Liver (tissue), 3 donors: ENCODE measurements around the gene LARGE1.

Experiments
- ATF3 ChIP-seq: IDR thresholded peaks from 2 replicates; pipeline ENCODE4 v1.6.1; 2016; ENCODE audit warnings: antibody characterized with exemption
- CTCF ChIP-seq: fragments of 150-350 bp; IDR thresholded peaks from 2 replicates; pipeline ENCODE4 v1.5.1; 2017; ENCODE audit warnings: improper control_type of control experiment, low read depth, low read length; ENCODE audit not compliant: missing input control
- EGR1 ChIP-seq, 2 donors: IDR thresholded peaks; 2 replicates each; pipeline ENCODE4 v1.6.1; 2016 to 2018; ENCODE audit warnings: antibody characterized with exemption in 2 of 2, low read depth in 2 of 2
- FOXA1 ChIP-seq: IDR thresholded peaks from 2 replicates; pipeline ENCODE4 v1.6.1; 2016; ENCODE audit warnings: antibody characterized with exemption
- MAX ChIP-seq: IDR thresholded peaks from 2 replicates; pipeline ENCODE4 v1.6.1; 2016; ENCODE audit warnings: antibody characterized with exemption
- NR2F2 ChIP-seq: IDR thresholded peaks from 2 replicates; pipeline ENCODE4 v1.6.1; 2016; ENCODE audit warnings: antibody characterized with exemption
- RXRA ChIP-seq, 2 donors: IDR thresholded peaks; 2 replicates each; pipeline ENCODE4 v1.6.1; 2017 to 2018; ENCODE audit warnings: antibody characterized with exemption in 2 of 2, mild to moderate bottlenecking in 1 of 2
- TAF1 ChIP-seq: conservative IDR thresholded peaks from 2 replicates; pipeline ENCODE4 v1.6.1; 2016; ENCODE audit warnings: antibody characterized with exemption, mild to moderate bottlenecking
- donor health status: healthy.
- donor health status: healthy.

GRCh38 chr22:33397381-33397907 lies 522.8 kb downstream of the LARGE1 start:
- TF ChIP-seq TAF1, result no peak
- TF ChIP-seq CTCF, result no peak
- no peak for TF ChIP-seq MAX
- no peak for TF ChIP-seq RXRA (IDR thresholded peaks at IDR 0.05)
- no peak for TF ChIP-seq ATF3
- no peak for TF ChIP-seq FOXA1
- no peak for TF ChIP-seq NR2F2
- TF ChIP-seq EGR1 (IDR thresholded peaks at IDR 0.05; ENCODE audit: low read depth in 2 of 2), result no peak
